Measurements from ENCODE around the gene FAM114A1.

GRCh38 chr4:38923746-38924145 lies 56.1 kb downstream of the FAM114A1 start:
- TF ChIP-seq POLR2AphosphoS5 (IDR thresholded peaks at IDR 0.05; ENCODE audit: low read depth, low read length) (no peak), REST (IDR thresholded peaks at IDR 0.05; ENCODE audit: insufficient read depth in 1 of 2, low read depth in 2 of 2, low read length in 2 of 2) (no peak), TAF1 (IDR thresholded peaks at IDR 0.05; ENCODE audit: borderline replicate concordance, insufficient read depth, low read length) (no peak), FOXP2 (optimal IDR thresholded peaks at IDR 0.05; ENCODE audit: borderline replicate concordance, extremely low read depth, extremely low read length, insufficient read depth) (no peak), SIN3A (IDR thresholded peaks at IDR 0.05; ENCODE audit: borderline replicate concordance, insufficient read depth, low read length) (no peak)
